AG04450 (cell line): ENCODE data around the gene THNSL1. TPM values are rescaled to one million over a fixed set of nuclear protein-coding genes. Genes with fewer than 3 reads are reported as not detected.

Source experiments
- CTCF ChIA-PET: fragments of 300-600, 350-600 bp; formaldehyde crosslinking; extraction: SDS; loops from one replicate; lab custom pipeline; 2022; ENCODE audit warnings: antibody characterized with exemption, inconsistent platforms; lab: Charles Lee
- POLR2A ChIA-PET: fragments of 350-600 bp; formaldehyde crosslinking; extraction: SDS; loops from one replicate; lab custom pipeline; 2021; ENCODE audit warnings: antibody characterized with exemption, inconsistent platforms; lab: Yijun Ruan, JAX
- DNase-seq: peaks from one replicate; pipeline ENCODE4 v3.0.0-alpha.2; 2011; ENCODE audit warnings: low read depth, low spot score
- H3K27ac ChIP-seq: one replicate; pipeline ENCODE4 v1.5.1; 2012; ENCODE audit warnings: low read depth, low read length, control low read depth
- H3K27me3 ChIP-seq: one replicate; pipeline ENCODE4 v1.6.0; 2012; ENCODE audit warnings: low read length; ENCODE audit not compliant: control insufficient read depth, insufficient read depth
- H3K4me3 ChIP-seq: 2 replicates; pipeline ENCODE4 v1.5.1; 2011; ENCODE audit warnings: mild to moderate bottlenecking, low read depth, low read length, control low read depth
- H3K9me3 ChIP-seq: 2 replicates; pipeline ENCODE4 v1.5.1; 2012; ENCODE audit warnings: low read length; ENCODE audit not compliant: control insufficient read depth, insufficient read depth
- CTCF ChIP-seq: IDR thresholded peaks from 2 replicates; pipeline ENCODE4 v1.5.1; 2011; ENCODE audit warnings: low read depth, low read length, control low read depth, inconsistent platforms
- polyA plus RNA-seq: library from polyadenylated mRNA; depleted of rRNA; stranded (reverse); fragments of >200 nt; gene quantifications from 2 replicates; pipeline ENCODE4 v1.2.3, GENCODE V29; 2011

THNSL1 gene
- polyA plus RNA-seq, 1 experiment, result 2.8 TPM

GRCh38 chr10:24971374-24971773 lies 45.0 kb upstream of the THNSL1 start:
- POLR2A ChIA-PET, result no interaction called here
- H3K27me3 ChIP-seq, result no peaks in the 10 kb centered on the region
- no peak for DNase-seq
- H3K27ac ChIP-seq, result no peak overlapping the region
- CTCF ChIA-PET, result interaction anchor here (1.2 kb wide), 1 partner anchor 9 kb away, joined by 6 read pairs; no protein-coding TSS in a partner anchor
- H3K9me3 ChIP-seq, result no peaks in the 10 kb centered on the region
- no peak overlapping the region for H3K4me3 ChIP-seq
- TF ChIP-seq CTCF, result no peak

- ChIA-PET POLR2A (no interaction called here), CTCF (interaction anchor here (0.7 kb wide), 1 partner anchor 123 kb away, joined by 3 read pairs; no protein-coding TSS in a partner anchor)
- no peak for DNase-seq
- H3K9me3 ChIP-seq, result no peaks in the 10 kb centered on the region
- no peaks in the 10 kb centered on the region for H3K27me3 ChIP-seq
- no peak overlapping the region for H3K4me3 ChIP-seq
- no peak overlapping the region for H3K27ac ChIP-seq
- no peak for TF ChIP-seq CTCF
Measured at GRCh38 chr10:24973163-24973562, 43.2 kb upstream of the THNSL1 start.

- Histone ChIP-seq H3K4me3 (no peak overlapping the region), H3K27ac (no peak overlapping the region), H3K27me3 (no peaks in the 10 kb centered on the region), H3K9me3 (no peaks in the 10 kb centered on the region)
- DNase-seq, result no peak
- peak; percentile 39 for TF ChIP-seq CTCF
- POLR2A ChIA-PET, result interaction anchor here (0.7 kb wide), 1 partner anchor 53 kb away, joined by 3 read pairs; no protein-coding TSS in a partner anchor
- CTCF ChIA-PET, result interaction anchor here (0.7 kb wide), 1 partner anchor 53 kb away, joined by 3 read pairs; no protein-coding TSS in a partner anchor
Measured at GRCh38 chr10:24974976-24975375, 41.4 kb upstream of the THNSL1 start.

- Histone ChIP-seq H3K27me3 (no peaks in the 10 kb centered on the region), H3K27ac (no peak overlapping the region), H3K9me3 (no peaks in the 10 kb centered on the region), H3K4me3 (no peak overlapping the region)
- DNase-seq, result no peak
- POLR2A ChIA-PET, result no interaction called here
- CTCF ChIA-PET, result interaction anchor here (3.1 kb wide), 1 partner anchor 102 kb away, joined by 9 read pairs; no protein-coding TSS in a partner anchor
- no peak for TF ChIP-seq CTCF
Measured at GRCh38 chr10:24979685-24980084, 36.7 kb upstream of the THNSL1 start.

- H3K27ac ChIP-seq, result no peak overlapping the region
Measured at GRCh38 chr10:24981161-24981710, 35.2 kb upstream of the THNSL1 start.

More at GRCh38 chr10:24981161-24981710, 35.2 kb upstream of the THNSL1 start:
- Histone ChIP-seq H3K4me3 (no peak overlapping the region), H3K27me3 (no peaks in the 10 kb centered on the region), H3K9me3 (no peaks in the 10 kb centered on the region)
- no peak for TF ChIP-seq CTCF
- ChIA-PET POLR2A (interaction anchor here (0.6 kb wide), 1 partner anchor 10 kb away, joined by 3 read pairs; no protein-coding TSS in a partner anchor), CTCF (interaction anchor here (0.7 to 3.1 kb wide), 2 partner anchors 11 to 100 kb away, joined by 3 to 9 read pairs; no protein-coding TSS in a partner anchor)
- DNase-seq, result no peak
